OCI-LY7 (cell line): ENCODE measurements around the gene RHBDD1. TPM values are rescaled to one million over a fixed set of nuclear protein-coding genes. Genes with fewer than 3 reads are reported as not detected.

Experiments
- BruUV-seq: library from RNA; stranded (reverse); fragments of 400-500 nt; replicated peaks from 2 replicates; lab custom pipeline; 2021; lab: Mats Ljungman, UMichigan
- CTCF ChIA-PET: fragments of 300-600 bp; sonication (Branson Sonifier 250); formaldehyde crosslinking; loops from one replicate; lab custom pipeline; 2022; ENCODE audit warnings: antibody characterized with exemption; ENCODE audit not compliant: unreplicated experiment; lab: Charles Lee
- POLR2A ChIA-PET: fragments of 300-600 bp; sonication (Branson Sonifier 250); formaldehyde crosslinking; loops from one replicate; lab custom pipeline; 2022; ENCODE audit warnings: antibody characterized with exemption; lab: Charles Lee
- DNase-seq: peaks from one replicate; pipeline ENCODE4 v3.0.0-alpha.2; 2015; ENCODE audit warnings: low spot score
- H2AFZ ChIP-seq: fragments of 200-600 bp; sonication (generic), shearing (Covaris generic); 2 replicates; pipeline ENCODE4 v1.6.1; 2014; ENCODE audit warnings: mild to moderate bottlenecking, antibody characterized with exemption, low read length, moderate library complexity
- H3K27ac ChIP-seq: fragments of 200-600 bp; sonication (generic); 2 replicates; pipeline ENCODE4 v1.5.1; 2014; ENCODE audit warnings: mixed run types, low read depth, mild to moderate bottlenecking, moderate library complexity, low read length, inconsistent platforms; ENCODE audit not compliant: poor library complexity, severe bottlenecking
- H3K36me3 ChIP-seq: fragments of 200-600 bp; sonication (generic); 2 replicates; pipeline ENCODE4 v1.6.1; 2014; ENCODE audit warnings: mild to moderate bottlenecking, antibody characterized with exemption, low read length, moderate library complexity, mixed read lengths; ENCODE audit not compliant: insufficient read depth
- H3K4me1 ChIP-seq: fragments of 200-600 bp; sonication (generic); 2 replicates; pipeline ENCODE4 v1.5.1; 2014; ENCODE audit warnings: mild to moderate bottlenecking, low read length; ENCODE audit not compliant: insufficient read depth, poor library complexity, severe bottlenecking
- H3K4me2 ChIP-seq: fragments of 200-600 bp; sonication (generic); 2 replicates; pipeline ENCODE4 v1.6.1; 2014; ENCODE audit warnings: mild to moderate bottlenecking, low read length
- H3K4me3 ChIP-seq: fragments of 200-600 bp; sonication (generic); 2 replicates; pipeline ENCODE4 v1.5.1; 2014; ENCODE audit warnings: mild to moderate bottlenecking, low read depth, low read length; ENCODE audit not compliant: poor library complexity, severe bottlenecking
- H3K79me2 ChIP-seq: fragments of 200-600 bp; sonication (generic); 2 replicates; pipeline ENCODE4 v1.6.1; 2016; ENCODE audit warnings: low read depth, mild to moderate bottlenecking, low read length, moderate library complexity, mixed read lengths; ENCODE audit not compliant: insufficient read depth
- H3K9me2 ChIP-seq: fragments of 200-600 bp; sonication (generic); 2 replicates; pipeline ENCODE4 v1.6.1; 2016; ENCODE audit warnings: mild to moderate bottlenecking, low read length, mixed read lengths; ENCODE audit not compliant: insufficient read depth
- H3K9me3 ChIP-seq: fragments of 200-600 bp; sonication (generic); 2 replicates; pipeline ENCODE4 v1.6.1; 2014; ENCODE audit warnings: mild to moderate bottlenecking, mixed run types, low read length, mixed read lengths
- H4K20me1 ChIP-seq: fragments of 200-600 bp; sonication (generic); 2 replicates; pipeline ENCODE4 v1.6.1; 2014; ENCODE audit warnings: mild to moderate bottlenecking, antibody characterized with exemption, low read length, moderate library complexity, mixed read lengths; ENCODE audit not compliant: insufficient read depth
- CTCF ChIP-seq: fragments of 200-600 bp; sonication (generic); conservative IDR thresholded peaks from 2 replicates; pipeline ENCODE4 v1.5.1; 2014; ENCODE audit warnings: mild to moderate bottlenecking, antibody characterized with exemption, low read length, moderate library complexity, mixed read lengths
- EZH2phosphoT487 ChIP-seq: fragments of 200-600 bp; sonication (generic); IDR thresholded peaks from 2 replicates; pipeline ENCODE4 v1.6.1; 2018; ENCODE audit warnings: low read depth, borderline replicate concordance, mild to moderate bottlenecking, mixed run types, antibody characterized with exemption, low read length, moderate library complexity, mixed read lengths
- intact Hi-C: fragments of 100-400 bp; cut with micrococcal nuclease; formaldehyde crosslinking; loops from one replicate; pipeline ENCODE4 v1.10.0; 2022; ENCODE audit not compliant: unreplicated experiment
- total RNA-seq, 2 experiments: library from RNA; depleted of rRNA in 1 of 2; stranded (reverse); fragments of >200 nt in 1 of 2; shearing (Covaris generic) in 1 of 2; gene quantifications; 2 replicates each; pipeline ENCODE4 v1.2.3, GENCODE V29; 2014 to 2022

The RHBDD1 gene
- total RNA-seq, 2 experiments from 2014 or later: 40.8 to 80.3 TPM

GRCh38 chr2:226963528-226963927, 127.7 kb downstream of the RHBDD1 start:
- no peak overlapping the region for H2AFZ ChIP-seq
- H3K9me2 ChIP-seq: no peaks in the 10 kb centered on the region
- H3K4me1 ChIP-seq: peaks cover 15% of the 10 kb centered on the region
- no peak overlapping the region for H3K4me2 ChIP-seq
- H3K36me3 ChIP-seq: peaks cover 79% of the 10 kb centered on the region
- CTCF ChIA-PET: no interaction called here
- intact Hi-C loops: no loop called here
- DNase-seq: no peak
- BruUV-seq: no TSS peak
- TF ChIP-seq CTCF: no peak
- TF ChIP-seq EZH2phosphoT487: no peak
- POLR2A ChIA-PET: interaction anchor here (1.2 to 2.1 kb wide), 3 partner anchors 10 to 54 kb away, joined by 3 to 7 read pairs (median 7); no protein-coding TSS in a partner anchor
- no peaks in the 10 kb centered on the region for H4K20me1 ChIP-seq
- H3K4me3 ChIP-seq: no peak overlapping the region
- H3K27ac ChIP-seq: no peak overlapping the region
- H3K79me2 ChIP-seq: no peaks in the 10 kb centered on the region; the same call in 1 of the 2 replicates
- H3K9me3 ChIP-seq: peaks cover 18% of the 10 kb centered on the region; the same call in 1 of the 2 replicates

GRCh38 chr2:226965376-226965775, 129.5 kb downstream of the RHBDD1 start:
- ChIA-PET POLR2A (interaction anchor here (1.3 to 1.5 kb wide), 3 partner anchors 10 to 63 kb away, joined by 3 to 4 read pairs (median 3); no protein-coding TSS in a partner anchor), CTCF (interaction anchor here (0.7 to 1.0 kb wide), 2 partner anchors 56 to 130 kb away, joined by 3 read pairs; partner anchors contain the start of gene RHBDD1)
- BruUV-seq: no TSS peak
- intact Hi-C loops: no loop called here
- Histone ChIP-seq H3K9me2 (no peaks in the 10 kb centered on the region), H3K4me2 (no peak overlapping the region), H3K9me3 (0 out of 2 replicates have a peak, but pooled peaks cover 5% of the 10 kb centered on the region), H2AFZ (no peak overlapping the region), H4K20me1 (no peaks in the 10 kb centered on the region), H3K79me2 (no peaks in the 10 kb centered on the region; the same call in 1 of the 2 replicates), H3K4me1 (peaks cover 32% of the 10 kb centered on the region), H3K36me3 (peaks cover 62% of the 10 kb centered on the region), H3K27ac (no peak overlapping the region), H3K4me3 (no peak overlapping the region)
- TF ChIP-seq CTCF (no peak), EZH2phosphoT487 (no peak)
- no peak for DNase-seq
